B cell (primary cell): ENCODE data around the gene ITPRIPL2. TPM values are rescaled to one million over a fixed set of nuclear protein-coding genes. Genes with fewer than 3 reads are reported as not detected.

Experiments used
- ATAC-seq: fragments of 200-7000 bp; cut with Tn5 transposase; one replicate; pipeline ENCODE4 v1.10.0; 2021; ENCODE audit warnings: low read depth, mild to moderate bottlenecking, moderate number of reproducible peaks, moderate library complexity
- CTCF ChIA-PET: fragments of 350-600 bp; sonication (Branson Sonifier 250); formaldehyde crosslinking; loops from one replicate; lab custom pipeline; 2021; ENCODE audit warnings: antibody characterized with exemption, inconsistent platforms; lab: Charles Lee
- POLR2A ChIA-PET: fragments of 350-600 bp; sonication (Branson Sonifier 250); formaldehyde crosslinking; loops from one replicate; lab custom pipeline; 2021; ENCODE audit warnings: antibody characterized with exemption; lab: Charles Lee
- DNase-seq: peaks from one replicate; pipeline ENCODE4 v3.0.0; 2013
- H2AFZ ChIP-seq: 2 replicates; pipeline ENCODE4 v1.6.1; 2012; ENCODE audit warnings: mild to moderate bottlenecking, low read depth, low read length; ENCODE audit not compliant: insufficient read depth, poor library complexity, severe bottlenecking
- H3K27ac ChIP-seq, 2 donors: 1 replicate in 1 of 2; 2 replicates in 1 of 2; pipeline ENCODE4 v1.5.1; 2012 to 2013; ENCODE audit warnings: low read length in 2 of 2, mild to moderate bottlenecking in 2 of 2, moderate library complexity in 1 of 2
- H3K27me3 ChIP-seq, 4 experiments: fragments of 200-600 bp in 1 of 4; sonication (generic) in 1 of 4; replicated peaks in 1 of 4; 1 replicate in 2 of 4; 2 replicates in 2 of 4; pipeline versions ENCODE4 v1.6.1 to v1.7.0; 2013 to 2016; ENCODE audit warnings: low read length in 3 of 4, mild to moderate bottlenecking in 2 of 4, mixed read lengths in 1 of 4, moderate library complexity in 1 of 4; ENCODE audit not compliant: insufficient read depth in 4 of 4, control insufficient read depth in 3 of 4; ENCODE audit errors: control extremely low read depth in 1 of 4
- H3K36me3 ChIP-seq, 2 experiments: replicated peaks in 1 of 2; 1 replicate in 1 of 2; 2 replicates in 1 of 2; pipeline versions ENCODE4 v1.6.1 to v1.7.1; 2013; ENCODE audit warnings: low read length in 1 of 2; ENCODE audit not compliant: insufficient read depth in 2 of 2, control insufficient read depth in 1 of 2; ENCODE audit errors: control extremely low read depth in 1 of 2, extremely low read depth in 1 of 2
- H3K4me1 ChIP-seq, 2 donors: fragments of 200-600 bp in 1 of 2; sonication (generic) in 1 of 2; 1 replicate in 1 of 2; 2 replicates in 1 of 2; pipeline versions ENCODE4 v1.5.1 to v1.6.1; 2013 to 2017; ENCODE audit warnings: low read length in 2 of 2; ENCODE audit not compliant: control insufficient read depth in 2 of 2, insufficient read depth in 2 of 2
- H3K4me2 ChIP-seq: replicated peaks from 2 replicates; pipeline ENCODE3; 2012; ENCODE audit warnings: mild to moderate bottlenecking, low read depth, low read length; ENCODE audit not compliant: poor library complexity, severe bottlenecking
- H3K4me3 ChIP-seq, 5 experiments: fragments of 200-600 bp in 1 of 5; sonication (generic) in 1 of 5; 1 replicate in 3 of 5; 2 replicates in 2 of 5; pipeline versions ENCODE4 v1.5.1 to v1.7.0; 2011 to 2016; ENCODE audit warnings: low read length in 4 of 5, mild to moderate bottlenecking in 4 of 5, low read depth in 2 of 5, control low read depth in 1 of 5, moderate library complexity in 1 of 5; ENCODE audit not compliant: insufficient read depth in 1 of 5; ENCODE audit errors: control extremely low read depth in 1 of 5, extremely low read depth in 1 of 5
- H3K79me2 ChIP-seq: fragments of 200-600 bp; sonication (generic); one replicate; pipeline ENCODE4 v1.6.0; 2016; ENCODE audit warnings: low read length; ENCODE audit not compliant: control insufficient read depth, insufficient read depth
- H3K9ac ChIP-seq: fragments of 200-600 bp; sonication (generic); 2 replicates; pipeline ENCODE4 v1.6.1; 2017; ENCODE audit warnings: mild to moderate bottlenecking, low read length, moderate library complexity
- H3K9me3 ChIP-seq, 3 donors: one replicate each; pipeline versions ENCODE4 v1.6.1 to v1.7.1; 2013; ENCODE audit warnings: low read length in 2 of 3; ENCODE audit not compliant: control insufficient read depth in 2 of 3, insufficient read depth in 1 of 3; ENCODE audit errors: control extremely low read depth in 1 of 3
- H4K20me1 ChIP-seq: 2 replicates; pipeline ENCODE4 v1.6.0; 2012; ENCODE audit warnings: mild to moderate bottlenecking, low read length; ENCODE audit not compliant: insufficient read depth, control insufficient read depth, poor library complexity, severe bottlenecking
- H3K27ac Mint-ChIP-seq: one replicate; pipeline ENCODE4 v1.8.0; 2021; ENCODE audit warnings: mixed read lengths
- H3K27me3 Mint-ChIP-seq: one replicate; pipeline ENCODE4 v1.8.0; 2021; ENCODE audit warnings: mixed read lengths
- H3K4me1 Mint-ChIP-seq: one replicate; pipeline ENCODE4 v1.8.0; 2021; ENCODE audit warnings: mixed read lengths
- H3K4me3 Mint-ChIP-seq: one replicate; pipeline ENCODE4 v1.8.0; 2021; ENCODE audit warnings: mixed read lengths
- H3K9me3 Mint-ChIP-seq: one replicate; pipeline ENCODE4 v1.8.0; 2022; ENCODE audit warnings: mixed read lengths; ENCODE audit not compliant: insufficient read depth
- EZH2 ChIP-seq: IDR thresholded peaks from 2 replicates; pipeline ENCODE4 v1.6.1; 2012; ENCODE audit warnings: borderline replicate concordance, low read depth, mild to moderate bottlenecking, moderate library complexity, low read length; ENCODE audit not compliant: insufficient read depth, poor library complexity, severe bottlenecking
- WGBS: methylation state at CpG from one replicate; pipeline ENCODE4 v1.1.5; 2013; ENCODE audit warnings: missing lambda C conversion rate; ENCODE audit not compliant: insufficient coverage; 5-methylcytosine and 5-hydroxymethylcytosine counted together
- intact Hi-C: fragments of 100-400 bp; cut with micrococcal nuclease; formaldehyde crosslinking; loops from one replicate; pipeline ENCODE4 v1.10.0; 2022
- polyA plus RNA-seq: library from polyadenylated mRNA; depleted of rRNA; stranded (reverse); fragments of >200 nt; gene quantifications from 2 replicates; pipeline ENCODE4 v1.2.3, GENCODE V29; 2012
- total RNA-seq, 2 donors: library from RNA; stranded (reverse); fragments of 120-200 nt in 1 of 2; gene quantifications; 1 replicate in 1 of 2; 2 replicates in 1 of 2; pipeline versions ENCODE4 v1.2.3 to v1.2.4, GENCODE V29; 2013 to 2022
- TF ChIP-seq, protein P1 (sequence below): fragments of 200-600 bp; IDR thresholded peaks from one replicate; pipeline ENCODE4 v1.8.0; 2022; ENCODE audit warnings: antibody characterized with exemption, mild to moderate bottlenecking

Gene ITPRIPL2
- total and polyA plus RNA-seq, 2 donors (not counting 1 experiment from before 2014, with no cell fraction given), result 1.1 to 15.4 TPM

GRCh38 chr16:19115148-19116021, 1.6 kb downstream of the ITPRIPL2 start:
- Histone ChIP-seq H3K27me3 (peaks cover 0 to 12% (median 0%) of the 10 kb centered on the region in 4 experiments), H2AFZ (no peak overlapping the region), H3K27ac (no peak overlapping the region), H3K9ac (no peak overlapping the region), H3K4me2 (no peak overlapping the region), H3K79me2 (no peaks in the 10 kb centered on the region), H3K9me3 (no peaks in the 10 kb centered on the region), H3K4me3 (no peak overlapping the region), H3K4me1 (peaks cover 29 to 45% of the 10 kb centered on the region in 2 donors), H4K20me1 (no peaks in the 10 kb centered on the region), H3K36me3 (no peaks in the 10 kb centered on the region)
- H3K4me1 Mint-ChIP-seq, result peaks cover 47% of the 10 kb centered on the region
- ATAC-seq (no peak), DNase-seq (no peak)
- no peaks in the 10 kb centered on the region for H3K9me3 Mint-ChIP-seq
- ChIA-PET CTCF (interaction anchor here (0.8 to 2.6 kb wide), 3 partner anchors 26 to 424 kb away, joined by 3 to 15 read pairs (median 4); no protein-coding TSS in a partner anchor), POLR2A (no interaction called here)
- H3K27me3 Mint-ChIP-seq, result peaks cover 13% of the 10 kb centered on the region
- no peak overlapping the region for H3K27ac Mint-ChIP-seq
- 98% methylated on average over 47 of the region's 50 CpGs for WGBS
- intact Hi-C loops, result loop anchor here (2.0 to 5.0 kb wide), 2 partner anchors 15 to 97 kb away; no protein-coding TSS in a partner anchor
- TF ChIP-seq, protein P1, sequence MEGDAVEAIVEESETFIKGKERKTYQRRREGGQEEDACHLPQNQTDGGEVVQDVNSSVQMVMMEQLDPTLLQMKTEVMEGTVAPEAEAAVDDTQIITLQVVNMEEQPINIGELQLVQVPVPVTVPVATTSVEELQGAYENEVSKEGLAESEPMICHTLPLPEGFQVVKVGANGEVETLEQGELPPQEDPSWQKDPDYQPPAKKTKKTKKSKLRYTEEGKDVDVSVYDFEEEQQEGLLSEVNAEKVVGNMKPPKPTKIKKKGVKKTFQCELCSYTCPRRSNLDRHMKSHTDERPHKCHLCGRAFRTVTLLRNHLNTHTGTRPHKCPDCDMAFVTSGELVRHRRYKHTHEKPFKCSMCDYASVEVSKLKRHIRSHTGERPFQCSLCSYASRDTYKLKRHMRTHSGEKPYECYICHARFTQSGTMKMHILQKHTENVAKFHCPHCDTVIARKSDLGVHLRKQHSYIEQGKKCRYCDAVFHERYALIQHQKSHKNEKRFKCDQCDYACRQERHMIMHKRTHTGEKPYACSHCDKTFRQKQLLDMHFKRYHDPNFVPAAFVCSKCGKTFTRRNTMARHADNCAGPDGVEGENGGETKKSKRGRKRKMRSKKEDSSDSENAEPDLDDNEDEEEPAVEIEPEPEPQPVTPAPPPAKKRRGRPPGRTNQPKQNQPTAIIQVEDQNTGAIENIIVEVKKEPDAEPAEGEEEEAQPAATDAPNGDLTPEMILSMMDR, result no peak
- no peak for TF ChIP-seq EZH2
- no peak overlapping the region for H3K4me3 Mint-ChIP-seq
